ENCODE data around the gene TTC28. TPM values are rescaled to one million over a fixed set of nuclear protein-coding genes. Genes with fewer than 3 reads are reported as not detected.

The TTC28 gene
- total RNA-seq, 1 donor from 2014 or later: 1.3 TPM

DNA sequence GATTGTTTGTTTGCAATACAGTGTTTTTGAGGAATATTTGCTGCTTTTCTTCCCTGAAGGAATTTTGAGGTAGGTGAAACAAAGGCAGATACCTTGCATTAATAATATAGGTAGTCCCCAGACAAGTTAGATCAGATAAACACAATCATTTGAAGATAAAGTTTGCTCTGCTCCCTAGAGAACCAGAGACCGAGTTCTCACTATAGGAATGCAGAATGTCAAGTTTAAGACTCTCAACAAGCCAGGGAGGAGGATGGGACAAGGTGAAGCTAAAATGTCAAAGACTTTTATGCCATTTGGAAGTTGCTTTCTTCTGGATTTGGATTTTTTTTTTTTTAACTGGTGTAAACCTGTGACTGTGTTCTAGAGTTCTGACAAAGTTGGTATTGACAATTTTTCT lies 364.7 kb downstream of the TTC28 start:
- TF ChIP-seq, protein P1, sequence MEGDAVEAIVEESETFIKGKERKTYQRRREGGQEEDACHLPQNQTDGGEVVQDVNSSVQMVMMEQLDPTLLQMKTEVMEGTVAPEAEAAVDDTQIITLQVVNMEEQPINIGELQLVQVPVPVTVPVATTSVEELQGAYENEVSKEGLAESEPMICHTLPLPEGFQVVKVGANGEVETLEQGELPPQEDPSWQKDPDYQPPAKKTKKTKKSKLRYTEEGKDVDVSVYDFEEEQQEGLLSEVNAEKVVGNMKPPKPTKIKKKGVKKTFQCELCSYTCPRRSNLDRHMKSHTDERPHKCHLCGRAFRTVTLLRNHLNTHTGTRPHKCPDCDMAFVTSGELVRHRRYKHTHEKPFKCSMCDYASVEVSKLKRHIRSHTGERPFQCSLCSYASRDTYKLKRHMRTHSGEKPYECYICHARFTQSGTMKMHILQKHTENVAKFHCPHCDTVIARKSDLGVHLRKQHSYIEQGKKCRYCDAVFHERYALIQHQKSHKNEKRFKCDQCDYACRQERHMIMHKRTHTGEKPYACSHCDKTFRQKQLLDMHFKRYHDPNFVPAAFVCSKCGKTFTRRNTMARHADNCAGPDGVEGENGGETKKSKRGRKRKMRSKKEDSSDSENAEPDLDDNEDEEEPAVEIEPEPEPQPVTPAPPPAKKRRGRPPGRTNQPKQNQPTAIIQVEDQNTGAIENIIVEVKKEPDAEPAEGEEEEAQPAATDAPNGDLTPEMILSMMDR (IDR thresholded peaks at IDR 0.05; ENCODE audit: insufficient read depth, low read length, severe bottlenecking): no peak
- Histone ChIP-seq H3K36me3 (ENCODE audit: control insufficient read depth, insufficient read depth, low read length) (no peaks in the 10 kb centered on the region), H3K27me3 (ENCODE audit: control insufficient read depth, insufficient read depth, low read length) (no peaks in the 10 kb centered on the region), H3K4me3 (ENCODE audit: low read depth, low read length) (no peak overlapping the region)
- no peak for DNase-seq (ENCODE audit: low read depth)
- FAIRE-seq: no peak

DNA sequence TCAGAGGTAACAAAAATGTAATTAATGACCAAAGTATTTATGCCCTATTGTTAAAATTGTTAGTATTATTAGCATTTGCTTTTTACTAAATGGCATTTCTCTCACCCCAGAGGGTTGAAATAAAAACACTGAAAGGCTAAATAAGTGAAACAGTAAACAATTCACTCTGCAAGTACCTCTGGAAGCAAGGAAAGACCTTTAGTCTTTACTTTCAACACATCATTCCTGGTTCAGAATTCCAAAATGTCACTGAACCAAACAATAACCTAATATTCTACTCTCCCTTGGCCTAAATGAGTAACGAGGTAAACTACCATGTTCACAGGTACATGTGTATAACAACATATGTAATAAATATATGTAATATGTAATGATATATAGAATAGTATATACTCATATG lies 369.3 kb downstream of the TTC28 start:
- Histone ChIP-seq H3K27me3 (ENCODE audit: control insufficient read depth, insufficient read depth, low read length) (no peaks in the 10 kb centered on the region), H3K4me3 (ENCODE audit: low read depth, low read length) (no peak overlapping the region), H3K36me3 (ENCODE audit: control insufficient read depth, insufficient read depth, low read length) (no peaks in the 10 kb centered on the region)
- TF ChIP-seq, protein P1 (IDR thresholded peaks at IDR 0.05; ENCODE audit: insufficient read depth, low read length, severe bottlenecking): no peak
- DNase-seq (ENCODE audit: low read depth) (no peak), FAIRE-seq (no peak)

DNA sequence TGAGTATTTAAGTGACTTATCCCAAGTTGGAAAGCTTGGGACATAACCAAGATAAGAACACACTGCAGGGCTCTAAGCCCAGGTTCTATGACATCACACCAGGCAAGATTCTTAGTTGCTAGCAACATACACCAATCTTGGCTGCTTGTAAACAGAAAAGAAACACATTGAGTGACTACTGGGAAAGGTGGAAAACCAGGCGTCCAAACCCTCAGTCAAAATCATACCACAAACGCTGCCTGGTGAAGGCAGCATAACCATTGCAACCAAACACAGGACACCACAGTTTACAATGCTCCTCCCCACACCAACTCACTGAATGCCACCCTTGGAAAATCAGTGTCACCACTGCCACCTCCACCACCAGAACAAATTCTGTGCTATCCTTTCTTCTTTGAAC lies 379.9 kb downstream of the TTC28 start:
- H3K36me3 ChIP-seq (ENCODE audit: control insufficient read depth, insufficient read depth, low read length): no peaks in the 10 kb centered on the region
- DNase-seq (ENCODE audit: low read depth) (no peak), FAIRE-seq (no peak)
- H3K27me3 ChIP-seq (ENCODE audit: control insufficient read depth, insufficient read depth, low read length): no peaks in the 10 kb centered on the region
- no peak overlapping the region for H3K4me3 ChIP-seq (ENCODE audit: low read depth, low read length)
- TF ChIP-seq, protein P1 (IDR thresholded peaks at IDR 0.05; ENCODE audit: insufficient read depth, low read length, severe bottlenecking): no peak

DNA sequence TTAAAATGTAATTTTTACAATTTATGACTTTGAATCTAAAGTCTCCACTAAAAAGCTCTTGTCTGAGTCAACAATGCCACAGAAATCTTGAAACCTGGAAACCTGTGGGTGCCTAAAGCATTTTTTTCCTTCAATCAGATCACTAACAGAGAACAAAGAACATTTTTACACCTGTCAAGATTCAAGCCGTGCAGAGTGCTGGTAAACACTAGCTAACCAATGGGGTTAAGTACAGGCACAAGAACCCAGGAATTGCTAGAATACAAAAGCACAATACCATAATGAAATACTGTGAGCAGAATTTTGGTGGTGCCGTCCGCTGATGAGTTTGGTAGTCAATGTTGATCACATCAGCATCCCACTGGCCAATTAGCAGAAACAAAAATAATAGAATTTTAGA lies 380.3 kb downstream of the TTC28 start:
- TF ChIP-seq, protein P1 (IDR thresholded peaks at IDR 0.05; ENCODE audit: insufficient read depth, low read length, severe bottlenecking): no peak
- FAIRE-seq (no peak), DNase-seq (ENCODE audit: low read depth) (no peak)
- Histone ChIP-seq H3K4me3 (ENCODE audit: low read depth, low read length) (no peak overlapping the region), H3K36me3 (ENCODE audit: control insufficient read depth, insufficient read depth, low read length) (no peaks in the 10 kb centered on the region), H3K27me3 (ENCODE audit: control insufficient read depth, insufficient read depth, low read length) (no peaks in the 10 kb centered on the region)

DNA sequence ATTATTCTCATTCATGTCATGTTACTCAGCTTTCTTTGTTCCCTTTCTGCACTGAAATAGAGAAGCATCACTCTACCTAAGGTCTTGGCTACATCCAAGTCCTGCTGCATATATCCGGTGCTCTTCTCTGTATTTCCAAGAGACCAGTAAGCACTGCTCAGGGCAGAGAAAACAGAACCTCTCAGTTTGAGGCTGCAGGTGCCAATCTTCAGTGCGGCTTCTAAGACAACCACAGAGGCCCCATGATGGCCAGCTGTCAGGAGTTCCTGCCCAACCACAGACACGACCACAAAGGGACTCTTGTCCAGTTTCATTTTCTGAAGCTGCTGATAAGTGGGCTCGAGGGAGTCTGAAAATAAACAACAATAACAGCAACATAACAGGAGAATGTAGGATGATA lies 382.1 kb downstream of the TTC28 start:
- no peak for DNase-seq (ENCODE audit: low read depth)
- Histone ChIP-seq H3K4me3 (ENCODE audit: low read depth, low read length) (no peak overlapping the region), H3K36me3 (ENCODE audit: control insufficient read depth, insufficient read depth, low read length) (no peaks in the 10 kb centered on the region), H3K27me3 (ENCODE audit: control insufficient read depth, insufficient read depth, low read length) (no peaks in the 10 kb centered on the region)
- FAIRE-seq: no peak
- TF ChIP-seq, protein P1 (IDR thresholded peaks at IDR 0.05; ENCODE audit: insufficient read depth, low read length, severe bottlenecking): no peak

DNA sequence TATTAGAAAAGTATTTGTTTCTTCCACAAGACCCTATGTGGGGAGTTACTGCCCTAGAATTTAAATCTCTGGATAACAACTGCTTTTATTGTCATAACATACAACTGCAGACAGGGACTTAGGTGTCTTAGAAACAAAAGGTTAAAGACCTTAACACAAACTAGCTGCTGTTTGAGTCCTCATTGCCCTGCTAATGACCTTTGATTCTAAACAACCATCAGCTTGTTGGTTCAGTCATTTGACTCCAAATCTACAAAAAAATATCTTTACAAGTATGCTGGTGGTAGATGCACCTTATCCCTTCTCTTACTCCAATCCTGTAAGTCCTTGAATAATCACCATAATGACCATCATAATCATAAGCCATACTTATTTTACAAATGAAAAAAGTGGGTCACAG lies 383.2 kb downstream of the TTC28 start:
- no peaks in the 10 kb centered on the region for H3K27me3 ChIP-seq (ENCODE audit: control insufficient read depth, insufficient read depth, low read length)
- TF ChIP-seq, protein P1 (IDR thresholded peaks at IDR 0.05; ENCODE audit: insufficient read depth, low read length, severe bottlenecking): no peak
- H3K36me3 ChIP-seq (ENCODE audit: control insufficient read depth, insufficient read depth, low read length): no peaks in the 10 kb centered on the region
- DNase-seq (ENCODE audit: low read depth): no peak
- FAIRE-seq: no peak
- H3K4me3 ChIP-seq (ENCODE audit: low read depth, low read length): no peak overlapping the region

Data from bronchial epithelial cell (primary cell).